HepG2 (cell line): Measurements from ENCODE around the gene CNKSR3. TPM values are rescaled to one million over a fixed set of nuclear protein-coding genes. Genes with fewer than 3 reads are reported as not detected.

Experiments used
- ATF7 ChIP-seq, 2 experiments: fragments of 450-650 bp in 1 of 2; sonication (generic) in 1 of 2; formaldehyde crosslinking in 1 of 2; IDR thresholded peaks; 2 replicates each; pipeline versions ENCODE4 v1.4.0 to v1.6.1; 2016 to 2020; ENCODE audit warnings: antibody characterized with exemption in 1 of 2, mild to moderate bottlenecking in 1 of 2, missing genetic modification reagents in 1 of 2
- FOXA1 ChIP-seq, 2 experiments: fragments of 450-650 bp in 1 of 2; sonication (generic) in 1 of 2; formaldehyde crosslinking in 1 of 2; IDR thresholded peaks; 2 replicates each; pipeline versions ENCODE4 v1.4.0 to v1.6.1; 2016 to 2020; ENCODE audit warnings: missing genetic modification reagents in 1 of 2
- HES4 ChIP-seq: sonication (generic); formaldehyde crosslinking; IDR thresholded peaks from 2 replicates; pipeline ENCODE4 v1.9.0; 2021; ENCODE audit warnings: mild to moderate bottlenecking, missing genetic modification reagents, borderline replicate concordance
- IKZF1 ChIP-seq: fragments of 450-650 bp; IDR thresholded peaks from 2 replicates; pipeline ENCODE4 v1.7.1; 2016
- ISL2 ChIP-seq: sonication (generic); formaldehyde crosslinking; IDR thresholded peaks from 2 replicates; pipeline ENCODE4 v1.5.0; 2020; ENCODE audit warnings: missing genetic modification reagents
- MXD4 ChIP-seq: IDR thresholded peaks from 2 replicates; pipeline ENCODE4 v1.6.1; 2016; ENCODE audit warnings: mild to moderate bottlenecking, missing biosample characterization, missing genetic modification reagents
- NCOA2 ChIP-seq: sonication (generic); formaldehyde crosslinking; IDR thresholded peaks from 2 replicates; pipeline ENCODE4 v1.8.0; 2022; ENCODE audit warnings: inconsistent platforms
- POGZ ChIP-seq: sonication (generic); formaldehyde crosslinking; IDR thresholded peaks from 2 replicates; pipeline ENCODE4 v1.4.0; 2020; ENCODE audit warnings: mild to moderate bottlenecking, missing genetic modification reagents
- YEATS4 ChIP-seq: sonication (generic); formaldehyde crosslinking; IDR thresholded peaks from 2 replicates; pipeline ENCODE4 v1.4.0; 2020; ENCODE audit warnings: missing genetic modification reagents, borderline replicate concordance
- ZBTB21 ChIP-seq: sonication (generic); formaldehyde crosslinking; IDR thresholded peaks from 2 replicates; pipeline ENCODE4 v1.4.0; 2020; ENCODE audit warnings: missing genetic modification reagents
- ZKSCAN5 ChIP-seq: sonication (generic); formaldehyde crosslinking; IDR thresholded peaks from 2 replicates; pipeline ENCODE4 v1.5.1; 2020; ENCODE audit warnings: mild to moderate bottlenecking, missing genetic modification reagents
- ZMYM4 ChIP-seq: sonication (generic); formaldehyde crosslinking; IDR thresholded peaks from 2 replicates; pipeline ENCODE4 v1.8.1; 2023; ENCODE audit warnings: mild to moderate bottlenecking, missing genetic modification reagents
- ZNF230 ChIP-seq: sonication (generic); formaldehyde crosslinking; IDR thresholded peaks from 2 replicates; pipeline ENCODE4 v1.4.0; 2020; ENCODE audit warnings: mild to moderate bottlenecking, missing genetic modification reagents
- ZNF556 ChIP-seq: sonication (generic); formaldehyde crosslinking; IDR thresholded peaks from 2 replicates; pipeline ENCODE4 v1.4.0; 2020; ENCODE audit warnings: mild to moderate bottlenecking, missing genetic modification reagents, borderline replicate concordance
- ZNF768 ChIP-seq: sonication (generic); formaldehyde crosslinking; IDR thresholded peaks from 2 replicates; pipeline ENCODE4 v1.4.0; 2020; ENCODE audit warnings: missing genetic modification reagents
- ZSCAN29 ChIP-seq: sonication (generic); formaldehyde crosslinking; conservative IDR thresholded peaks from 2 replicates; pipeline ENCODE4 v1.4.0; 2020; ENCODE audit warnings: mild to moderate bottlenecking, missing genetic modification reagents
- polyA plus RNA-seq, 8 experiments: library from polyadenylated mRNA; depleted of rRNA in 3 of 8; stranded (reverse) in 7 of 8; unstranded in 1 of 8; fragments of >200 nt; fragmentation: Illumina TruSeq in 4 of 8; extraction: Trizol in 4 of 8; gene quantifications; 2 replicates each; pipeline versions ENCODE4 v1.2.1 to v1.2.3, GENCODE V29; 2011 to 2016; ENCODE audit warnings: low read depth in 4 of 8, missing spikeins in 1 of 8, mixed read lengths in 1 of 8; ENCODE audit not compliant: insufficient read depth in 1 of 8
- total RNA-seq, 5 experiments: library from RNA; depleted of rRNA; stranded (reverse); fragments of >200 nt; fragmentation: Illumina TruSeq; extraction: Trizol; gene quantifications; 2 replicates each; pipeline ENCODE4 v1.2.3, GENCODE V29; 2016; ENCODE audit warnings: low read depth in 1 of 5
- TF ChIP-seq, protein P1 (sequence below): sonication (generic); formaldehyde crosslinking; IDR thresholded peaks from 2 replicates; pipeline ENCODE4 v1.4.0; 2020; ENCODE audit warnings: missing genetic modification reagents, borderline replicate concordance
- TF ChIP-seq, protein P2 (sequence below): sonication (generic); formaldehyde crosslinking; conservative IDR thresholded peaks from 2 replicates; pipeline ENCODE4 v1.4.0; 2020; ENCODE audit warnings: missing genetic modification reagents
- TF ChIP-seq, protein P3 (sequence below): sonication (generic); formaldehyde crosslinking; IDR thresholded peaks from 2 replicates; pipeline ENCODE4 v1.4.0; 2020; ENCODE audit warnings: low read depth, missing genetic modification reagents

CNKSR3 gene
- total and polyA plus RNA-seq, 2 of the 13 experiments (the other 11 are each of a cell fraction or from before 2014, with no cell fraction given), result 9.2 to 38.6 TPM

DNA sequence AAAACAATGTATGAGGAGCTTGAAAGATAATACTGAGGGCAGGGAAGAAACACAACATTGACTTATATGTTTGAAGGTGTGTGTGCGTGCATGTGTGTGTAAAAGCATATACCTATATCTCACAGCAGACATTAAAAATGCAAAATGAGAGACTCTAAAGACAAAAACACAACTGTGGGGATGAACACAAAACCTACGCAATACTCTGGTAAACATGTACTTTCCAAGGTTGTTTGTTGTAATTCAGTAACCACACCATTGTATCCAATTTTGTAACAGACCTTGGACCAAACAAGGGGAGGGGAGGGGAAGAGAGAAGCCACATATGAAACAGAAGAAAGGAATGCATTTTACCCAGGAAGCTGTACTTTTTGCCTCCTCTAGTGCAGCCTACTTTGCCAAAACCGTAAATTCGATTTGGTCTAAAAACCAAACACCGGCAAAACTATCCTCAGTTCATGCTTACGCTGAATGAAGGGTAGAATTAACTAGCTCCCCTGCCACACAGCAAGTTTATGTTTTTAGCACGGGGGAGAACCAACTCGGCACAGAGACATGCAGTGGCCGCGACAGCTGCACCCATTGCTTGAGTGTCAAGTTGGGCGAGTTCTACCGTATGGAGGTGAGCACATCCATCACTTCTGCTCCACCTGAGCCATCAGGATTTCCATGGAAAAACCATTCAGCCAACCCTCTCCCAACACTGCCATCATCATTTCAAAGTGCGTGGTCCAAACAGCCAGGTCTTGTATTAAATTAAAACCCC is 50.0 kb downstream of the CNKSR3 start (continued):
- TF ChIP-seq, protein P1, sequence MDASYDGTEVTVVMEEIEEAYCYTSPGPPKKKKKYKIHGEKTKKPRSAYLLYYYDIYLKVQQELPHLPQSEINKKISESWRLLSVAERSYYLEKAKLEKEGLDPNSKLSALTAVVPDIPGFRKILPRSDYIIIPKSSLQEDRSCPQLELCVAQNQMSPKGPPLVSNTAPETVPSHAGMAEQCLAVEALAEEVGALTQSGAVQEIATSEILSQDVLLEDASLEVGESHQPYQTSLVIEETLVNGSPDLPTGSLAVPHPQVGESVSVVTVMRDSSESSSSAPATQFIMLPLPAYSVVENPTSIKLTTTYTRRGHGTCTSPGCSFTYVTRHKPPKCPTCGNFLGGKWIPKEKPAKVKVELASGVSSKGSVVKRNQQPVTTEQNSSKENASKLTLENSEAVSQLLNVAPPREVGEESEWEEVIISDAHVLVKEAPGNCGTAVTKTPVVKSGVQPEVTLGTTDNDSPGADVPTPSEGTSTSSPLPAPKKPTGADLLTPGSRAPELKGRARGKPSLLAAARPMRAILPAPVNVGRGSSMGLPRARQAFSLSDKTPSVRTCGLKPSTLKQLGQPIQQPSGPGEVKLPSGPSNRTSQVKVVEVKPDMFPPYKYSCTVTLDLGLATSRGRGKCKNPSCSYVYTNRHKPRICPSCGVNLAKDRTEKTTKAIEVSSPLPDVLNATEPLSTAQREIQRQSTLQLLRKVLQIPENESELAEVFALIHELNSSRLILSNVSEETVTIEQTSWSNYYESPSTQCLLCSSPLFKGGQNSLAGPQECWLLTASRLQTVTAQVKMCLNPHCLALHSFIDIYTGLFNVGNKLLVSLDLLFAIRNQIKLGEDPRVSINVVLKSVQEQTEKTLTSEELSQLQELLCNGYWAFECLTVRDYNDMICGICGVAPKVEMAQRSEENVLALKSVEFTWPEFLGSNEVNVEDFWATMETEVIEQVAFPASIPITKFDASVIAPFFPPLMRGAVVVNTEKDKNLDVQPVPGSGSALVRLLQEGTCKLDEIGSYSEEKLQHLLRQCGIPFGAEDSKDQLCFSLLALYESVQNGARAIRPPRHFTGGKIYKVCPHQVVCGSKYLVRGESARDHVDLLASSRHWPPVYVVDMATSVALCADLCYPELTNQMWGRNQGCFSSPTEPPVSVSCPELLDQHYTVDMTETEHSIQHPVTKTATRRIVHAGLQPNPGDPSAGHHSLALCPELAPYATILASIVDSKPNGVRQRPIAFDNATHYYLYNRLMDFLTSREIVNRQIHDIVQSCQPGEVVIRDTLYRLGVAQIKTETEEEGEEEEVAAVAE (CRISPR knock-in tag), result peak; percentile 46; the same call in 1 of the 2 replicates
- TF ChIP-seq ZNF556 (CRISPR knock-in tag), result peak; percentile 46; the same call in 1 of the 2 replicates
- TF ChIP-seq NCOA2, result peak; percentile 94
- TF ChIP-seq ATF7 (IDR thresholded peaks at IDR 0.05), result peak; percentile 44; the same call in 1 of the 2 replicates
- TF ChIP-seq ATF7 (CRISPR knock-in tag; IDR thresholded peaks at IDR 0.05), result no peak; the same call in 1 of the 2 replicates
- TF ChIP-seq ISL2 (CRISPR knock-in tag), result peak; percentile 83; the same call in 1 of the 2 replicates
- TF ChIP-seq YEATS4 (CRISPR knock-in tag), result peak; percentile 49; the same call in 1 of the 2 replicates
- TF ChIP-seq, protein P2, sequence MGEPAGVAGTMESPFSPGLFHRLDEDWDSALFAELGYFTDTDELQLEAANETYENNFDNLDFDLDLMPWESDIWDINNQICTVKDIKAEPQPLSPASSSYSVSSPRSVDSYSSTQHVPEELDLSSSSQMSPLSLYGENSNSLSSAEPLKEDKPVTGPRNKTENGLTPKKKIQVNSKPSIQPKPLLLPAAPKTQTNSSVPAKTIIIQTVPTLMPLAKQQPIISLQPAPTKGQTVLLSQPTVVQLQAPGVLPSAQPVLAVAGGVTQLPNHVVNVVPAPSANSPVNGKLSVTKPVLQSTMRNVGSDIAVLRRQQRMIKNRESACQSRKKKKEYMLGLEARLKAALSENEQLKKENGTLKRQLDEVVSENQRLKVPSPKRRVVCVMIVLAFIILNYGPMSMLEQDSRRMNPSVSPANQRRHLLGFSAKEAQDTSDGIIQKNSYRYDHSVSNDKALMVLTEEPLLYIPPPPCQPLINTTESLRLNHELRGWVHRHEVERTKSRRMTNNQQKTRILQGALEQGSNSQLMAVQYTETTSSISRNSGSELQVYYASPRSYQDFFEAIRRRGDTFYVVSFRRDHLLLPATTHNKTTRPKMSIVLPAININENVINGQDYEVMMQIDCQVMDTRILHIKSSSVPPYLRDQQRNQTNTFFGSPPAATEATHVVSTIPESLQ, result no peak
- peak; percentile 51 for TF ChIP-seq ZMYM4
- 0 out of 2 replicates have a peak, but pooled peaks have one; percentile 39 for TF ChIP-seq MXD4
- peak; percentile 29 for TF ChIP-seq ZBTB21 (CRISPR knock-in tag)
- TF ChIP-seq ZNF230 (CRISPR knock-in tag), result 0 out of 2 replicates have a peak, but pooled peaks have one; percentile 50
- no peak for TF ChIP-seq HES4 (CRISPR knock-in tag)
- peak; percentile 82 for TF ChIP-seq FOXA1 (IDR thresholded peaks at IDR 0.05)
- TF ChIP-seq FOXA1 (CRISPR knock-in tag; IDR thresholded peaks at IDR 0.05), result peak; percentile 93
- TF ChIP-seq ZKSCAN5, result peak; percentile 91
- 0 out of 2 replicates have a peak, but pooled peaks have one; percentile 71 for TF ChIP-seq ZSCAN29 (CRISPR knock-in tag)
- TF ChIP-seq, protein P3, sequence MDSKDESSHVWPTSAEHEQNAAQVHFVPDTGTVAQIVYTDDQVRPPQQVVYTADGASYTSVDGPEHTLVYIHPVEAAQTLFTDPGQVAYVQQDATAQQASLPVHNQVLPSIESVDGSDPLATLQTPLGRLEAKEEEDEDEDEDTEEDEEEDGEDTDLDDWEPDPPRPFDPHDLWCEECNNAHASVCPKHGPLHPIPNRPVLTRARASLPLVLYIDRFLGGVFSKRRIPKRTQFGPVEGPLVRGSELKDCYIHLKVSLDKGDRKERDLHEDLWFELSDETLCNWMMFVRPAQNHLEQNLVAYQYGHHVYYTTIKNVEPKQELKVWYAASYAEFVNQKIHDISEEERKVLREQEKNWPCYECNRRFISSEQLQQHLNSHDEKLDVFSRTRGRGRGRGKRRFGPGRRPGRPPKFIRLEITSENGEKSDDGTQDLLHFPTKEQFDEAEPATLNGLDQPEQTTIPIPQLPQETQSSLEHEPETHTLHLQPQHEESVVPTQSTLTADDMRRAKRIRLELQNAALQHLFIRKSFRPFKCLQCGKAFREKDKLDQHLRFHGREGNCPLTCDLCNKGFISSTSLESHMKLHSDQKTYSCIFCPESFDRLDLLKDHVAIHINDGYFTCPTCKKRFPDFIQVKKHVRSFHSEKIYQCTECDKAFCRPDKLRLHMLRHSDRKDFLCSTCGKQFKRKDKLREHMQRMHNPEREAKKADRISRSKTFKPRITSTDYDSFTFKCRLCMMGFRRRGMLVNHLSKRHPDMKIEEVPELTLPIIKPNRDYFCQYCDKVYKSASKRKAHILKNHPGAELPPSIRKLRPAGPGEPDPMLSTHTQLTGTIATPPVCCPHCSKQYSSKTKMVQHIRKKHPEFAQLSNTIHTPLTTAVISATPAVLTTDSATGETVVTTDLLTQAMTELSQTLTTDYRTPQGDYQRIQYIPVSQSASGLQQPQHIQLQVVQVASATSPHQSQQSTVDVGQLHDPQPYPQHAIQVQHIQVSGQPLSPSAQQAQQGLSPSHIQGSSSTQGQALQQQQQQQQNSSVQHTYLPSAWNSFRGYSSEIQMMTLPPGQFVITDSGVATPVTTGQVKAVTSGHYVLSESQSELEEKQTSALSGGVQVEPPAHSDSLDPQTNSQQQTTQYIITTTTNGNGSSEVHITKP (CRISPR knock-in tag), result peak; percentile 82
- peak; percentile 86 for TF ChIP-seq ZNF768 (CRISPR knock-in tag)
- TF ChIP-seq POGZ (CRISPR knock-in tag), result peak; percentile 85
- no peak for TF ChIP-seq IKZF1
